ENCODE results near the gene ARID4B.

The ARID4B gene

GRCh38 chr1:235297579-235297978 is 30.4 kb downstream of the ARID4B start:
- Histone ChIP-seq H3K36me3 (no peaks in the 10 kb centered on the region), H3K27ac (no peak overlapping the region)

GRCh38 chr1:235296729-235297128 is 31.2 kb downstream of the ARID4B start:
- no peak overlapping the region for H3K27ac ChIP-seq
- H3K27me3 ChIP-seq: no peaks in the 10 kb centered on the region

More at GRCh38 chr1:235297579-235297978, 30.4 kb downstream of the ARID4B start:
- no peak for DNase-seq
- intact Hi-C loops (cut with DNase I; ENCODE audit: low total_unique reads): no loop called here
- no peak for TF ChIP-seq CTCF (IDR thresholded peaks at IDR 0.05)
- no peak overlapping the region for H3K4me3 ChIP-seq
- no peaks in the 10 kb centered on the region for H3K9me3 ChIP-seq
- H3K4me1 ChIP-seq: peaks cover 0 to 56% (median 13%) of the 10 kb centered on the region in 4 donors
- no peaks in the 10 kb centered on the region for H3K27me3 ChIP-seq

GRCh38 chr1:235295902-235296350 is 32.1 kb downstream of the ARID4B start:
- Histone ChIP-seq H3K9me3 (no peaks in the 10 kb centered on the region), H3K27ac (no peak overlapping the region), H3K36me3 (no peaks in the 10 kb centered on the region), H3K4me1 (peaks cover 0 to 57% (median 15%) of the 10 kb centered on the region in 4 donors), H3K27me3 (no peaks in the 10 kb centered on the region), H3K4me3 (no peak overlapping the region)
- no peak for TF ChIP-seq CTCF (IDR thresholded peaks at IDR 0.05)
- intact Hi-C loops (cut with DNase I; ENCODE audit: low total_unique reads): no loop called here
- no peak for DNase-seq

More at GRCh38 chr1:235296729-235297128, 31.2 kb downstream of the ARID4B start:
- peaks cover 0 to 59% (median 15%) of the 10 kb centered on the region in 4 donors for H3K4me1 ChIP-seq
- no peak for DNase-seq
- H3K9me3 ChIP-seq: no peaks in the 10 kb centered on the region
- no peak overlapping the region for H3K4me3 ChIP-seq
- H3K36me3 ChIP-seq: no peaks in the 10 kb centered on the region
- intact Hi-C loops (cut with DNase I; ENCODE audit: low total_unique reads): no loop called here
- no peak for TF ChIP-seq CTCF (IDR thresholded peaks at IDR 0.05)

GRCh38 chr1:235293322-235293942 is 34.5 kb downstream of the ARID4B start:
- H3K27ac ChIP-seq: no peak overlapping the region
- intact Hi-C loops (cut with DNase I; ENCODE audit: low total_unique reads): no loop called here
- H3K27me3 ChIP-seq: no peaks in the 10 kb centered on the region
- H3K4me3 ChIP-seq: no peak overlapping the region
- peaks cover 0 to 57% (median 8%) of the 10 kb centered on the region in 4 donors for H3K4me1 ChIP-seq
- DNase-seq: no peak
- H3K36me3 ChIP-seq: no peaks in the 10 kb centered on the region
- no peak for TF ChIP-seq CTCF (IDR thresholded peaks at IDR 0.05)
- no peaks in the 10 kb centered on the region for H3K9me3 ChIP-seq

- Histone ChIP-seq H3K4me3 (no peak overlapping the region), H3K36me3 (no peaks in the 10 kb centered on the region), H3K27me3 (no peaks in the 10 kb centered on the region), H3K9me3 (no peaks in the 10 kb centered on the region), H3K27ac (no peak overlapping the region), H3K4me1 (peaks cover 0 to 57% (median 10%) of the 10 kb centered on the region in 4 donors)
- TF ChIP-seq CTCF (IDR thresholded peaks at IDR 0.05): no peak
- no peak for DNase-seq
- intact Hi-C loops (cut with DNase I; ENCODE audit: low total_unique reads): no loop called here
These were observed 35.2 kb downstream of the ARID4B start for GRCh38 chr1:235292790-235293189.
